Activated CD8-positive, alpha-beta memory T cell treated with anti-CD3 and anti-CD28 coated beads for 24 hours (primary cell): Measurements from ENCODE around the gene PCDHGC3.

Source experiments
- DNase-seq: peaks from one replicate; pipeline ENCODE4 v3.0.0-alpha.2; 2020

Gene PCDHGC3

DNA sequence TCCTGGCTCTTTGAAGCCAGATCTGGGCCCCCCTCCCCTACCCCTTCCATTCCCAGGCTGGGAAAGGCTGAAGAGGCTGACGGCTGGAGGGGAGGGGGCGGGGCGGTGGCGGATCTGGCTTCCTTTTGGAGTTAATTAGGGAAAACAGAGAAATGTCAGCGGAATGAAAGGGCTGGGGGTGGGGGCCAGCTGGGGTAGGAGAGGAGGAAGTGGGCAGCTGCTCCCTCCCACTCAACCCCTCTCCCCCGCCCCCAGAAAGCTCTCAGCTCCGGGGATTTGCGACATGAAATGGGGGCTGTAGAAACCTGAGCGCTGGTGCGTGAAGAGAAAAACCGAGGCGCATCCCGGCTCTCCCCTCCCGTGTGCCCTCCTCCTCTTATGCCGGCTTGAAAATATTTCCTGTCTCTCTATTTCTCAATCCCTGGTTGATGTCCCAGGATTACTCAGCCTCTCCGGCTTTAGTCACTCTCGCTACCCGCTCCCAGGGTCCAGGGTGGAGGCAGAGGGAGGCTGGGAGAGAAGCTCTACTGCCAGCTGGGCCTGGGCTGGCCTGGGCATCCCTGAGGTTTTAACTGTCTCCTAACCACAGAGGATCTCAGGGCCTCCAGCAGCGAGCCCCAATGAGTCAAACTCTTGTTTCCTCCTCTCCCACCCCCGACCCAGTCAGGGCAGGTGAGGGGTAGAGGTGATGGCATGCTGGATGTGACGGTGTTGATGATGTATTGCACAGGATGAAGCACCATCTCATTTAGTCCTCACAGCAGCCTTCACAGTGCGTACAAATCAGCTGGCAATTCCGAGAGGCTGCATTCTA, 33.2 kb downstream of the PCDHGC3 start:
- no peak for DNase-seq

DNA sequence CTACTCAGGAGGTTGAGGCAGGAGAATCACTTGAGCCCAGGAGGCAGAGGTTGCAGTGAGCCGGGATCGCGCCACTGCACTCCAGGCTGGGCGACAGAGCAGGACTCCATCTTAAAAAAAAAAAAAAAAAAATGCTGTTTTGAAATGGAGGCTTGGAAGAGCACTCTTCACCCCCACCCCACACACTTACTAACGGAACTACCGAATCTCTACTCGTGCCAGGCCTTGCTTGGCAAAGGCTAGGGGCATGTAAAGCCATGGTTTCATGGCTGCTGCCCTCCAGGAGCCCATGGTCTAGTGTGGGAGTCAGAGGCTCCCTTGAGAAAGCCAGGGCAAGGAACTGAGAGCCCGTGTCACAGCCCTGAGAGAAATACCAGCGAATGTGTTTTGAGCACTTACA, 34.4 kb downstream of the PCDHGC3 start:
- DNase-seq = no peak

DNA sequence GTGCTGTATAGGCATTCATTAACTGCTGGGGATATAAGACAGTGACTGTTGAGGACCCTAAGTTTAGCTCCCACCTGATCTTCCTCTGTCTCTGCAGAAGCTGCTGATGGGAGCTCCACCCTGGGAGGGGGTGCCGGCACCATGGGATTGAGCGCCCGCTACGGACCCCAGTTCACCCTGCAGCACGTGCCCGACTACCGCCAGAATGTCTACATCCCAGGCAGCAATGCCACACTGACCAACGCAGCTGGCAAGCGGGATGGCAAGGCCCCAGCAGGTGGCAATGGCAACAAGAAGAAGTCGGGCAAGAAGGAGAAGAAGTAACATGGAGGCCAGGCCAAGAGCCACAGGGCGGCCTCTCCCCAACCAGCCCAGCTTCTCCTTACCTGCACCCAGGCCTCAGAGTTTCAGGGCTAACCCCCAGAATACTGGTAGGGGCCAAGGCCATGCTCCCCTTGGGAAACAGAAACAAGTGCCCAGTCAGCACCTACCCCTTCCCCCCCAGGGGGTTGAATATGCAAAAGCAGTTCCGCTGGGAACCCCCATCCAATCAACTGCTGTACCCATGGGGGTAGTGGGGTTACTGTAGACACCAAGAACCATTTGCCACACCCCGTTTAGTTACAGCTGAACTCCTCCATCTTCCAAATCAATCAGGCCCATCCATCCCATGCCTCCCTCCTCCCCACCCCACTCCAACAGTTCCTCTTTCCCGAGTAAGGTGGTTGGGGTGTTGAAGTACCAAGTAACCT, 35.3 kb downstream of the PCDHGC3 start:
- DNase-seq = no peak

DNA sequence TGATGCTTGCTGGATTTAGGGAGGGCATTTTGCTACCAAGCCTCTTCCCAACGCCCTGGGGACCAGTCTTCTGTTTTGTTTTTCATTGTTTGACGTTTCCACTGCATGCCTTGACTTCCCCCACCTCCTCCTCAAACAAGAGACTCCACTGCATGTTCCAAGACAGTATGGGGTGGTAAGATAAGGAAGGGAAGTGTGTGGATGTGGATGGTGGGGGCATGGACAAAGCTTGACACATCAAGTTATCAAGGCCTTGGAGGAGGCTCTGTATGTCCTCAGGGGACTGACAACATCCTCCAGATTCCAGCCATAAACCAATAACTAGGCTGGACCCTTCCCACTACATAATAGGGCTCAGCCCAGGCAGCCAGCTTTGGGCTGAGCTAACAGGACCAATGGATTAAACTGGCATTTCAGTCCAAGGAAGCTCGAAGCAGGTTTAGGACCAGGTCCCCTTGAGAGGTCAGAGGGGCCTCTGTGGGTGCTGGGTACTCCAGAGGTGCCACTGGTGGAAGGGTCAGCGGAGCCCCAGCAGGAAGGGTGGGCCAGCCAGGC, 36.1 kb downstream of the PCDHGC3 start:
- DNase-seq = no peak

DNA sequence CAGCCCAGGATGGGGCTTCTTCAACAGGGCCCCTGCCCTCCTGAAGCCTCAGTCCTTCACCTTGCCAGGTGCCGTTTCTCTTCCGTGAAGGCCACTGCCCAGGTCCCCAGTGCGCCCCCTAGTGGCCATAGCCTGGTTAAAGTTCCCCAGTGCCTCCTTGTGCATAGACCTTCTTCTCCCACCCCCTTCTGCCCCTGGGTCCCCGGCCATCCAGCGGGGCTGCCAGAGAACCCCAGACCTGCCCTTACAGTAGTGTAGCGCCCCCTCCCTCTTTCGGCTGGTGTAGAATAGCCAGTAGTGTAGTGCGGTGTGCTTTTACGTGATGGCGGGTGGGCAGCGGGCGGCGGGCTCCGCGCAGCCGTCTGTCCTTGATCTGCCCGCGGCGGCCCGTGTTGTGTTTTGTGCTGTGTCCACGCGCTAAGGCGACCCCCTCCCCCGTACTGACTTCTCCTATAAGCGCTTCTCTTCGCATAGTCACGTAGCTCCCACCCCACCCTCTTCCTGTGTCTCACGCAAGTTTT, 36.7 kb downstream of the PCDHGC3 start:
- peak; percentile 94 for DNase-seq

DNA sequence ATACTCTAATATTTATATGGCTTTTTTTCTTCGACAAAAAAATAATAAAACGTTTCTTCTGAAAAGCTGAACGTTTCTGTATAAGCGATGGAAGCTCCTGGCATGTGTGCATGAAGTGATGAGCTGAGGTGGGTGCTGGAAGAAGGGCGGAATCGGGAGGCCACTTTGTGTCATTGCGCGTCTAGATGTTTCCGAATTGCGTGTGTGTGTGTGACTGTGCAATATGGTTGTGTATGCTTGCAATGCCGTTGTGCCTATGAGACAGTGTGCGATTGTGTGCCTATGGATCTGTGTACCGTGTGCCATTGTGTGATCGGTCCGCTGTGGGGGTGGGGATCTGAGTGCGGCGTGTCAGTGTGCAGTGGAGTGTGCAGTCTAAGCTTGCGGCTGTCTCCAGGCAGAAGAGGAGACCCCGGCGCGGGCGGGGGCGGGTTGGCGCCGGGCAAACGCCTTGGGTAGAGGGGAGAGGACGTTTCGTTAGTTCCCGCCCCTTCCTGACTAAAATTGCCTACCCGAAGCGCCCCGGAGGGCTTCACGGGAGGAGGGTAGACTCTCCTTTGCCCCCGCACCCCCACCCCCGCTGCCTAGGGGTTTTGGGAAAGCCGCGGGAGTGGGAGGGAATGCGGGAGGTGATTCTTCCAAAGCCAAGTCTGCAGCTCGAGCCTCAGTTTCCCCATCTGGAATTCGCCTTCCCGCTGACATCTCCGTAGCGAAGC, 37.3 kb downstream of the PCDHGC3 start:
- DNase-seq = peak; percentile 74

DNA sequence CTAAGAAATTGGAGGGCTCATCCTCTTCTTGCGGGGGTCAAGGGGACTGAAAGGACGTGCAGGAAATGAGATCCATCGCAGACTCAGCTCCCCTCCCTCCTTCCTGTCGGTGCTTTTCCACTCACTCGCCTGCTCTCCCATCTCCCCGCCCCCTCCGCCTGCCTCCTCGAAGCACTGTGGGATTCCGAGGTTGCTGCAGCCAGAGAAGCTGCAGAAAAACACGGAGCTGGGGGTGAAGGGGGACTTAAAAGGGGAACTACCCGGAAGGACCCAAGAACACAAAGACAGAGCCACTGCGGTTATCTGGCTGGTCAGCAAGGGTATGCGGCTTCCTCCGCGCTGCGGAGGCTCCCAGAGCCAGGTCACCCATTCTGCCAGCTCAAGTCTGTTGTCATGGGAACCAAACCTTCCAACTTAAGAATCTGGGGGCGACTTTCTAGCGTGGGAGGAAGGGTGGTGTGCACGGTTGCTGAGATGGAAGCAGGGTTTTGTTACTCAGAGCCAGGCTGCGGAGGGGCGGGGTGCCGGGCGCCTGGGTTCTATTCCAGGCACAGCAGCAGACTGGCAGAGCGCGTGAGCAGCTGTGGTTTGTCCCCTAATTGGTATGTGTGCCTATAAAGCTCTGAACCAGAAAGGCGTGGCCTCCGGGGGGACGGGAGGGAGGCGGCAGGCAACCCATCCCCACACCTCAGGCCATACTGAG, 38.0 kb downstream of the PCDHGC3 start:
- DNase-seq = peak; percentile 79

DNA sequence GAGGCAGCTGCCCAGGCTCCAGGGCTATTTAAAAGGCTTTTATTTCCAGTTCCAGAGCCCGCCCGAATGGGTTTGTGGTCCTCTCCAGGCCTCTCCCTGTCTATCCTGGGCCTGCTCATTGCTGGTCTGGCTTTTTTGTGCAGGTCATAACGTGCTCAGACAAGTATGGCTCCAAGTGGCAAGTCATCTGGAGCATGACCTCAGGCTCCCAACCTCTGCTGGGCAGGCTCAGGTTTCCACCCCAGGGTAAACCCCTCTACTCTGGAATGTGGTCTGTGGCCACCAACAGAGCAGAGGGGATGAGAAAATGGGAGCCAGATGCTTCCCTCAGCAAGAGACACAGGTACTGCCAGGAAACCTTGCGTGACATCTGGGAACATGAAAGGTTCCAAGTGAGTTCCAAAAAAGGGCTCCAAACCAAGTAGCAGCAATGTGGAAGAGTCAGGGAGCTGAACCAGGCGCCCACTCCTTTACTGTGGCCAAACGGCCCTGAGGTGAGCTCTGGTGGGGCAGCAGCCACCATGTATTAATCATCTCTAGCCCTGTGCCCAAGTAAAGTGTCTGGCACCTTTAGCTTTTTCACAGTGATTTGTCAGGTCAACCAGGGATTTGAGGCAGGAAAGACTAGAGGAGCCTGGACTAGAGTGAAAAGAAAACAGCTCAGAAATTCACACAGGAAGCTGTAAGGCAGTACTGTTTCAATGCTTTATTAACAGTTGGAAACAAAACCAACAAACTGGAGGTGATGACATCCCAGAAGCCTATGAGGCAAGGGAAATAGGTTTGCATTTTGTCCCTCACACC, 38.8 kb downstream of the PCDHGC3 start:
- DNase-seq = no peak

DNA sequence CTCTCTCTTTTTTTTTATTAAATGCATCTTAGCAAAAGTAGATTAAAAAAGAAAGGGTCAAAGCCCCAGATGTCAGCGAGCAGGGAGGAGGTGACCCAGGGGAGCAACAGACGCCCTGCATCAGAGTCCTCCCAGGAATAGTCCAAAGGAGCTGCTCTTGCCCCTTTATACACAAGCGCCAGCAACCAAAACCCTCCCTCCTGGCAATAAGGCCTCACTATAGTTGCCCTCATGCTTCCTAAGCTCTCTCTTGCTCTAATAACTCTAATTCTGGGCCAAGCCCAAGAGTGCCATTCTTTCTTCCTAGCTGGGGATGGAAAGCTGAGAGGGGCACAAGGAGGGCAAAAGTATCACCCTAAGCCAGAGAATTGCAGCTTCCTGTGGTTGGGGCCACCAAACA, 39.4 kb downstream of the PCDHGC3 start:
- no peak for DNase-seq

DNA sequence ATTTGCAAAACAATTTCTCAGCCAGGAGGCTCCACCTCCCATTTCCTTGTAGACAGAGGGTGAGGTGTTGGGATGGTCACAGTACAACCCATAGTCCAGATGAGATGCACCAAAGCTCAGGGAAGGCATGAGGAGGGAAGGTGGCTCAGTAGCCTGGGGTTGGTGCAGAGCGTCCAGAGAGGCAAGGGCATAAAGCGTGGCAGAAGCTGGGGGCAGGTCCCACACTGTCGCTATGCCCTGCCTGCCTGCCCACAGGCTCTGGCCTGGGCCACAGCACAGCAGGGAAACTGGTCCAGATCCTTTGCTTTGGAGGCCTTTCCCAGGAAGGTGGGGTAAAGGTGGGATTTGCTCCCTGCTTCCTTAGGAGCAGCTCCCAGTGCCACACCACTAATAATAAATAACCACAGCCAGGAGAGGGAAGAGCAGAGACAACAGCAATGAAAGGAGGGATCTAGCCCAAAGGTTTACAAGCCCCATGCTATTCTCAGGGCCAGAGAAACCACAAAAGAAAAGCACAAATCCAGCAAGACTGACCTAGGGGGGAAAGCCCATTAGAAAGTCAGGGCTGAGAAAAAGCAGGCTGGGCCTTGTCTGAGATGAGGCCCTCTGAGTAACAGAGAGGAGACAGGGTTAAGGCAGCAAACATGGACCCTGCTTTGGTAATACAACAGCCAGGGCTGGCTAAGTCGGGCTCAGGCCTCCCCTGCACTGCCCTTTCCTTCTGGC, 40.3 kb downstream of the PCDHGC3 start:
- DNase-seq = no peak

DNA sequence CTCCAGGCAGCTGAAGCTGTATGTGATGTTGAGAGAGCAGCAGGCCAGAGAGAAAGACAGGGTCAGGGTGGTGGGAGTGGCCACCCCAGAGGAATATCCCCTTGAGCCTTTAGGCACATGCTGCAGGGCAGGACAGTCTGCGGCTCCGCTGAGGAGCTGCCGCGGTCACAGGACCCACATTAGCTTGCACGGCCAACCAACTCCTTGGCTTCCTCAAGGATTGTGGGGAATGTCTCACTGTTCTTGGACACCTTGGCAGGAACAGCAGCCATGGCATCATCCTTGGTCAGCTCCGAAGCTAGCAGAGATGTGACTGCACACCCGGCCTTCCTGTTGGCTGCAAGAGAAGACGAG, 40.9 kb downstream of the PCDHGC3 start:
- no peak for DNase-seq

DNA sequence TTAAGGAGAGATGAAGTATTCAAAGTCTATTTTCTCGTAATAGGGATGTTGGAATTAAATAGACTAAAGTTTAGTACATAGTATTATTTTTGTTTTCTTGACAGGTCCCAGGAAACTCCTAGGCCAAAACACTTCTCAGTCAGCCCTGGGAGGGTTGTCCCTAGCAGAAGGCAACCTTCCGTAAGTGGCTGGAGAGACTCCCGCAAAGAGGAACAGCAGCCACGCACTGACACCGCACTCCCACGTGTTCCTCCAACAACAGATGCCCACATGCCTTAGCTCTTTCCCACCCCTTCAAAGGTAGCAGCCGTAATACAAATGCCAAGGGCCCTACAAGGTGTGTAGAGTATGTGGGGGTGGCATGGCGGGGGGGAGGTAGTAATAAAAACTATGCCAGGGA, 41.5 kb downstream of the PCDHGC3 start:
- no peak for DNase-seq

DNA sequence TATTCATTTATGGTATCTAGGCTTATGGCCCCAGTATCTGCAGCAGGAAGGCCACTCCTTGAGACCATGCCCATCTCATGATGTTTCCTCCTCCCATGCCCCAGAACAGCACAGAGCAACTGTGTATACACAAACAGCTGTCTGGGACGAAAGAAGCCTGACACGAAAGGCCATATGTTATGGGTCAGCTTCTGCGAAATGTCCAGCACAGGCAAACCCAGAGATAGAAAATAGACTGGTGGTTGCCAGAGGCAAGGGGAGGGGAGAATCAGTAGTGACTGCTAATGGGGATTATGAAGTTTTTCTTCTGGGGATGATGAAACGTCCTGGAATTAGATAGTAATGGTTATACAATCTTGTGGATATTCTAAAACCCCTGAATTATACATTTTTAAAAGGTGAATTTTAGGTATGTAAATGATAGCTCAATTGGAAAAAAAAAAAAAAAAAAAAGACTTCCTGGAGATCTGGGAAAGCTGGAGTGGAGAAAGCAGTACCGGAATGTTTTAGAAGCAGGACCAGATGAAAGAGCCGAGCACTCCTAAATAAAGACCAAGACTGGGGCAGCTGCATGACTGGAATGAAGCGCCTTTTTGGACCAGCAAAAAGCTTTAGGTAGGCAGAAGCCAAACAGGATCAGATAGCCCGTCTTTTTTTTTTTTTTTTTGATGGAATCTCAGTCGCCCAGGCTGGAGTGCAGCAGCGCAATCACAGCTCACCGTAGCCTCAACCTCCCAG, 42.3 kb downstream of the PCDHGC3 start:
- DNase-seq = no peak

DNA sequence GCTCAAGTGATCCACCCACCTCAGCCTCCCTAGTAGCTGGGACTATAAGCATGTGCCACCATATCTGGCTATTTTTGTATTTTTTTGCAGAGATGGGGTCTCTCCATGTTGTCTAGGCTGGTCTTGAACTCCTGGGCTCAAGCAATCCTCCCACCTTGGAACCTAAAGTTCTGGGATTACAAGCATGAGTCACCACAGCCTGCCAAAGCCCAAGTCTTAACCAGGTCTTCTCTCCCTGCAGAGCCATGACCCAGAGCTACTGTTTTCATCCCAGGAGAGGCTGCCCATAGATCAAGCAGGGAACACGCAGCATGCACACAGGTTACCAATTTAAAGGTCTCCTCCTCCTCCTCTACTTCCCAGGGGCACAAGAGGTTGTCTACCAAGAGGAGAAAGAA, 42.9 kb downstream of the PCDHGC3 start:
- DNase-seq = no peak

DNA sequence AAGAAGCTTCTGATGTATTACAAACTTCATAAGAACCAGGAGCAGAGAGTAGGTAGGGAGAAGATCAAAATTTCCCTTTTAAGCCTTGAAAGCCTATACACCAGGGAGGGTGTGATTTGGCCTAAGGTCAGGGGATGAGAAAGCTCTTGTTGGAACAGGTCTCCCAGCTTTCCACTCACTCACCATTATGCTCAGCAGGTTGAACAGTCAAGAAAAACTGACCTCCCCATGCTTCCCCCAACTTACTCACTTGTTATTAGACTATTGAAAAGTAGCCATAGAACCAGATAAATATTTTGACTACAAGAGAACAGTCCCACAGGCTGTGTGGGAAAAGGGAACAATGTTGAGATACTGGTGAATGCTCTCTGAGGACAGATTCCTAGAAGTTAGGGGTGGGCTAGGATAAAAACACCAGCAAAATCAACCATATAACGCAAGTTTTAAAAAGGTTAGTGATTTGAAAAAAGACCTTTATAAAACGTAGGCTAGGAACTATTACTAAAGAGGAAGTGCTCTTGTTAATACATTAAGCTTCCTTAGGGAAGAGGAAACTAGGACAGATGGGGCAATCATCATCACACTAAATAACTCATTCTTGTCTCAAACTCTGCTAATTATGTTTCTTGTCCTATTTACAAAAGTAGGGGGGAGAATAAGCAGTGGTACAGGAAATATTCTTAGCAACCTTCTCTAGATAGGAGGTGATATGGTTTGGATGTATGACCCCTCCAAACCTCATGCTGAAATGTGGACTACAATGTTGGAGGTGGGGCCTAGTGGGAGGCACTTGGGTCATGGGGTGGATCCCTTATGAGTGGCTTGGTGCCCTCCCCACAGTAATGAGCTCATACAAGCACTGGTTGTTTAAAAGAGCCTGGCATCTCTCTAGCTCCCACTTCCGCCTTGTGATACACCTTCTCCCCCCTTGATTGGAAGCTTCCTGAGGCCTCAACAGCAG, 44.1 kb downstream of the PCDHGC3 start:
- DNase-seq = peak; percentile 33

DNA sequence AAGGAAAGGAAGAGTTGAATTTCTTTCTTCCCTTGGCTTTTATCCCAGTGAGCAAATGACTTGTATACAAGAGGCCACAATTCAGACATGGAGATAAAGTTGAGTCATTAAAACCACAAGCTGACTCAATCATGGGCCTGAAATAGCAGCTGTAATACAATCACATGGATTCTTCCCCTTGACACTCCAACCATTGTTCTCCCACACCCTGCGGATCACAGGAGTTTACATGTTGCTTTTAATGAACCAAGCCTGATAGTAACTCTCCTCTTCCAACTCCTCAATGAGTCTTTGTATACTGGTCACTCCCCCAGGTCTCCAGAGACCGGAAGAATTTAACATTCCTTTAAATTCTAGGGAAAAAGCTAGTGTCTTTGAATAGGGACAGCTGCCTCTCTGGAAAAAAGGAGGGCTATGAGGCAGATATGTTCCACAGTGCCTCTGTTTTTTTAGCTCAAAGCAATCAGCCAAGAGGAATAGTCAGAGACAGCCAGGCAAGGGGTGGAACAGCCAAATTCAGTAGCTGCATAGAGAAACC, 45.5 kb downstream of the PCDHGC3 start:
- DNase-seq = peak; percentile 47

DNA sequence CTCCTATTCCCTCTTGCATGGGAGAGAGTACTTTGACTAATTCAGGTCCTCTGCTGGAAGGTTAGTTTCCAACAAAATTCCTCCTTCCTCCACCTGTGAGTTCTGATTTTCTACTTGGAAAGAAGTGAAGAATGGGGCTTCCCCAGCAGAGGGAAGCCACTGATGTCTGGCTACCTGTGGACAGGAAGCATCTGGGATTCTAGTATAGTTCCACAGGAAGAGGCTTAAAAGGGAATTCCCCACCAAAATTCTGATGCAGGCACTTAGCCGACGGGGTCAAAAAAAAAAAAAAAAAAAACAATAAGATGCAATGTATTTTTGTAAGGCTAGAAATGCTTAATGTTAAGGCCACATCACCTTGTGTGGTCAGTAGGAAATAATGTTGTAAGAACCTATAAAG, 46.5 kb downstream of the PCDHGC3 start:
- DNase-seq = no peak

DNA sequence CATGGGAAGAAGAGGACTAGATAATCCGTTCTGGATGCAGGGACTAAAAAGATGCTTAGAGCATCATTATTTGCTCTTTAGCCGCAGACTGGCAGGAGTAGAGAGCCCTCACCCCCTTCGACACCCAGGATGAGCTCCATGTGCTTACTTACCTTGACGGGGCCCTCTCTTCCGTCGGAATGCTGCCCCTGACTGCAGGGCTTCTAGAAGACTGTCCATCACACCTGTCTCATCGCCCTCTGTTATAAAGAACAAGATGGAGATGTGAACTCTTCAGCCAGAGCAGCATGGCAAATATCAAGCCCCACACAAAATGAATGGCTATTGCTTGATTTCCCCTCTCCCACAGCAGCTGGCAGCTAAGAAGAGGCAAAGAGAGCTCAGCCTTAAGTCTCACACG, 48.2 kb downstream of the PCDHGC3 start:
- peak; percentile 46 for DNase-seq
